Camera-type eye (tissue), 1 donor: ENCODE measurements around the gene NEXMIF. TPM values are rescaled to one million over a fixed set of nuclear protein-coding genes. Genes with fewer than 3 reads are reported as not detected.

Source experiments
- total RNA-seq: library from RNA; depleted of rRNA; stranded (reverse); fragments of >200 nt; gene quantifications from one replicate; pipeline ENCODE4 v1.2.3, GENCODE V29; 2014

The NEXMIF gene
- 13.9 TPM for total RNA-seq

GRCh38 chrX:74925225-74926088 lies at the start of gene NEXMIF:
Gene NEXMIF, minus strand, starts transcription at chrX:74925452.

Other genes starting within 250 kb of the NEXMIF start
- gene ABCB7, start 230.8 kb upstream of the NEXMIF start, total RNA-seq = 86.8 TPM